Stromal cell of bone marrow (primary cell): Measurements from ENCODE around the gene MEX3D.

Source experiments
- DNase-seq: peaks from one replicate; pipeline ENCODE4 v3.0.0-alpha.2; 2012; ENCODE audit warnings: low read depth

MEX3D gene

DNA sequence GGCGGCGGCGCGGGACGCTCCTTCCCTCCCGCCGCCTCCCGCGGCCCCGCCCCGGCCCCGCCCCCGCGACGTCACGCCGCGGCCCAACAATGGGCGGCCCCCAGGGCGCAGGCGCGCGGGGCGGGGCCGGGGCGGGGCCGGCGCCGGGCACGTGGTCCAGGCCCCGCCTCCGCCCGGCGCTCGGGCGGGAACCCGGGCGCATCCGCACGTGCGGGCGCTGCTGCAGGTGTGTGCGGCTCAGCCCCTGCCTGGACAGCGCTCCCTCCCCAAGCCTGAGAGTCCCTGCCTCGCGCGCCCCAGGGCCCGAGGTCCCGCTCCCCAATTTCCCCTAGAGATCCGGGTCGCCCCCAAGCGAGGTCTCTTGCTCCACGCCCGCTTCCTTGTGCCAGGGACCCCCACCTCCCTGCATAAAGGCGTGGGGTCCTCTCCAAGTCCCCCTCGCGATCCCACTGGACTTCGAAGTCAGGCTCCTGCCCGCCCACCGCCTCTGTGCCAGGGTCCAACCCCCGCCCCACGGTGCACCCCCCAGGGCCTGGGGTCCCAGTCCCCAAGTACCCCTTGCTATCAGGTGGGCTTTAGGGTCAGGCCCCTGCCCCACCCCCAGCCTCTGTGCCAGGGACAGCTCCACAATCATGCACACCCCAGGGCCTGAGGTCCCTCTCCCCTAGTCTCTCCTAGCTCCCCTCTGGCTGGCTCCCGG, at the start of gene MEX3D:
Gene MEX3D (minus strand): TSS at position 6 of the 700 bp plus-strand sequence. CDS start 267 bp downstream, outside the sequence.
- peak; percentile 43 for DNase-seq

DNA sequence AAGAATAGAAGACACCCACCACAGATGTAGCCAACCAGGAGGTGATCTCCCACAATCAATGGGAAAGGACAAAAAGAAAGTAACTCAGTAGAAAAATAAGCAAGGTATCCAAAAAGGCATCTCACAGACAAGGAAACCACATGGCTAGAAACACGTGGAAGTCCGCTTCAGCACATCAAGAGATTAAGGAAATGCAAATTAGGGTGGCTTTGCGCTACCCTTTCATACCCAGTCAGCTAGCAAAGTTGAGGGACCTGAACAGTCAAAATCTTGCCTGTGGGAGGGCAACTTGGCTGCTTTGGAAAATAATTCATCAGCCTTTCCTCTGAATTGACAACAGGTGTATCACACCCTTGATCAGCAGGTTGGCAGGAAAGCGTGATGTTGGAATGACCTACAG, 48.8 kb upstream of the MEX3D start:
- DNase-seq = no peak

DNA sequence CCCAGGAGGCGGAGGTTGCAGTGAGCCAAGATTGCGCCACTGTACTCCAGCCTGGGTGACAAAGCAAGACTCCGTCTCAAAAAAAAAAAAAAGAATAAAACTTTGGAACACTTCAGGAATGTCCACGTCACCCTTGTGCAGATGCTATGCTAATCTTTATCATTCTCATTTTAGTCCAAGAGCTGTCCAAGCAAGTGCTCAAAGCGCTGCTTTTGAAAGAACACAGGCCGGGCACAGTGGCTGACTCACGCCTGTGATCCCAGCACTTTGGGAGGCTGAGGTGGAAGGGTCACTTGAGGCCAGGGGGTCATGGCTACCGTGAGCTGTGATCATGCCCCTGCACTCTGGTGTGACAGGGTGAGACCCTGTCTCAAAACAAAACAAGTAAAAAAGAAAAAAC, 48.3 kb upstream of the MEX3D start:
- no peak for DNase-seq

DNA sequence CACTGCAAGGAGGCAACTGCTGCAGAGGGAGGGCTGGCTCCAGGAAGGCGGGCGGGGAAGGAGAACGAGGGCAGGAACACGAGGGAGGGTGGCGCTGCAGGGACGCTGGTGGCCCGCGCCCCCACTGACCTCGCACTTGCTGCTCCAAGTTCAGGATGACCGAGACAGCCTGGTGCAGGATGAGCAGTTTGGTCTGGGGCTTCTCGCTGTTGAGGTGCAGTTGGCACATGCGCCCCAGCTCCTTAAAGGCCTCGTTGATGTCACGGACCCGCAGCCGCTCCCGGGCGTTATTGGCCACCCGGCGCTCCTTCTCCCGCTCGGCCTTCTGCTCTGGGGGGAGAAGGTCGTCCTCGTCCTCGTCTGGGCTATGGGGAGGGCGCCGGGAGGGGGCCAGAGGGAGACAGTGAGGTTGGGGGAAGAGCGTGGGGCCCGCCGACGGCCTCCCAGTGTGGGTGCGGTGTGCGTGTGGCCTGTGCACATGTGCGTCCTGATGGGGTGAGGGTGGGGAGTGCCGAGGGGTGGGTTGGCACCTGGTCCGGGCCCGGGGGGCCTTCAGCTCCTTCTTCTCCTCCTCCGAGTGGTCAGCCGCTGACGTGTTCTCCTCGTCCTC, 47.1 kb upstream of the MEX3D start:
- DNase-seq = no peak

DNA sequence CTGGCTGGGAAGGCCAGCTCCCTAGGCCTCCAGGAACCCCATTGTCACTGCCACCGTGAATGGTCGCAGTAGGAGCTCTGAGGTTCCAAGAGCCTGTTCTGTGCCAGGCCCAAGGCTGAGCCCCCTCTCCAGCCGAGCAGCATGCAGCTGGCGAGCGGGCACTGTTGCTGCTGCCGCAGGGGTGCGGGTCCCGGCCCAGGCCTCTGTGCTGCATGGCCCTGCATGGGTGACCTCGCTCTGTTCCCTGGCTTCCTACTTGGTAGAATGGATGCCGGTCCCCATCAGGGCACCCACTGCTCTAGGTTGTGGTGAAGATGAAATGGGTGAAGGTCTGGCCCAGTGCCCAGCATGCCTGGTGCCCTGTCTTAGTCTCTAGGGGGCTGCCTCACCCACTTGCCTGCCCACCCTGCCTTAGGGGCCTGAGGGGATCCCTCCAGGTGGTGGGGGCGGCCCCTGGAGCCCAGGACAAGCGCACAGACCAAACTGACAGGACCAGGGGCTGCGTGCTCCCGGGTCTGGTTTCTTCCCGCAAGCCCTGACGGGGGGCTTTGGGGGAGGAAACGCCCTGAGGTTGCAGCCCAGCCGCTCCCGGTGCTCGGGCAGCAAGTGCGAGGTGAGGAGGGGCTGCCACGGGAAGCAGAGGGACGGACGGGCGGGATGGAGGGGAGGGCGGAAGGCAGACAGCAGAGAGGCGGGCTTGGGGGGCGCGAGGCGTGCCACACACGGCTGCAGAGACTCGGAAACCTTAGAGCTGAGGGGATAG, 45.9 kb upstream of the MEX3D start:
- DNase-seq = no peak

DNA sequence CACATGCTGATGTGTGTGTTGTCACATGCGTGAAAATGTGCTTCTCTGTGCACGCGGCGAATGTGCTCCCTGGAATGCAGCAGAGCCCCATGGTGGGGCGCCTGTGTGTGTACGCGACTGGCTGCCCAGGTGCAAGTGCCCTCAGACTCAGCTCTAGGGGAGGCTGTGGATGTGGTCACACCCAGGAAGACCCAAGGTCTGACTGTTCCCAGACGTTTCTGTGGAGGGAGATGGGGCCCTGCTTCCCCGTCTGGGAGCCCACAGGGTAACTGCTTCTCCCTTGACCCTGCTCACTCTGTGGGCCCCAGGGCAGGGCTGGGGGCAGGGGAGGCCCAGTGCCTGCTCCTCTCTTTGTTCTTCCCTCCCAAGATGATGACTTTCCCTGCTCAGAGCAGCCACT, 45.0 kb upstream of the MEX3D start:
- DNase-seq = no peak

DNA sequence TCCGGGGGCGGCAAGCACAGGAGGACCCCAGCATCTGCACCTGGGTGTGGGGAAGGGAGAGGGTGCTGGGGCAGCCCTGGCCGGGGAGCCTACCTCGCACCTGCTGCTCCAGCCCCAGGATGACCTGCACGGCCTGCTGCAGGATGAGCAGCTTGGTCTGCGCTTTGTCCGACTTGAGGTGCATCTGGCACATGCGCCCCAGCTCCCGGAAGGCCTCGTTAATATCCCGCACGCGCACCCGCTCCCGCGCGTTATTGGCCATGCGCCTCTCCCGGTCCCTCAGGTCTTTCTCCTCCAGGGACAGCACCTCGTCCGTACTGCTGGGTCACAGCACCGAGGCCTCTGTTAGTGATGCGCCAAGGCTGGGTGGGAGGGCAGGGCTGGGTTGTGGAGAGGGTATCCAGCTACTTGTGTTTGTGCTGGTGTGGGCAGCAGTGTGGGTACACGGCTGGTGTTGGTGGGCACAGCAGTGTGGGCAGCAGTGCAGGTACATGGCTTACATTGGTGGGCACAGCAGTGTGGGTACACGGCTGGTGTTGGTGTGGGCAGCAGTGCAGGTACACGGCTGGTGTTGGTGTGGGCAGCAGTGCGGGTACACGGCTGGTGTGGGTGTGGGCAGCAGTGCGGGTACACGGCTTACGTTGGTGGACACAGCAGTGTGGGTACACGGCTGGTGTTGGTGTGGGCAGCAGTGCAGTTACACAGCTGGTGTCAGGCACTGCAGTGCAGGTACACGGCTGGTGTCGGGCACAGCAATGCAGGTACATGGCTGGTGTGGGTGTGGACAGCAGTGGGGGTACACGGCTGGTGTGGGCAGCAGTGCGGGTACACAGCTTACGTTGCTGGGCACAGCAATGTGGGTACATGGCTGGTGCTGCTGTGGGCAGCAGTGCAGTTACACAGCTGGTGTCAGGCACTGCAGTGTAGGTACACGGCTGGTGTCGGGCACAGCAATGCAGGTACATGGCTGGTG, 44.3 kb upstream of the MEX3D start:
- DNase-seq = no peak

DNA sequence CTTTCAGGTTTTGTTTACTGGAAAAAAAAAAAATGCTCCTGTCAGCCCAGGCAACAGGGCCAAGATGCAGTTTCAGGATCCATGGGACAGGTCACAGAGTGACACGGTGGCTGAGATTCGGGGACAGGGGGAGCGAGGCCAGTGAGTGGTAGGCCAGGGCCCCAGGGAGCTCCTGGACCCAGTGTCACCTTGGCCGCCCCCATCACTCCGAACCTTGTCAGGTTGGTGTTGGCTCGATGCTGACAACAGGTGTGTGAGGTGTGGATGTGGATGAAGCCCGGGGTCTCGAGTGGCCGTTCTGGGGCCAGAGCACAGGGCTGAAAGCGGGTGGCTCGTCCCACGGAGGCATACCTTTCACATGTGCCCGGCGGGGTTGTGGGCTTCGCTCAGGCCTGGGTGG, 43.2 kb upstream of the MEX3D start:
- DNase-seq = no peak

DNA sequence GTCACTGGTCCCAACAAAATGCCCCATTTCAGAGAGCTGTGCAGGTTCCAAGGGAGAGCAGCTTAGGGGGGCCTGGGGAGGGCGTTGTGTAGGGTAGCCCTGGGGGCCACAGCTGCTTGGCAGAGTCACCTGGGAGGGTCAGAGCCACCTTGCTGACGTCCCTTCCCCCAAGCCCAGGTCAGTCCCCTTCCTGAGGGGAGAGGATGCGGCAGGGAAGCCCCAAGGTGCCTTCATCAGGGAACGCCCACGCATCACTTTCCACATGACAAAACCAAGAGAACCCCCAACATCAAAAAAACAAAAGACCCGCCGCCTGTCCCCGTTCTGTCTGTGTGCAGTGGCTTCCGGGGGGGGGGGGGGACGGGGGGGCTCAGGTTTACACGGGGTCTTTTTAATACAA, 42.5 kb upstream of the MEX3D start:
- no peak for DNase-seq

DNA sequence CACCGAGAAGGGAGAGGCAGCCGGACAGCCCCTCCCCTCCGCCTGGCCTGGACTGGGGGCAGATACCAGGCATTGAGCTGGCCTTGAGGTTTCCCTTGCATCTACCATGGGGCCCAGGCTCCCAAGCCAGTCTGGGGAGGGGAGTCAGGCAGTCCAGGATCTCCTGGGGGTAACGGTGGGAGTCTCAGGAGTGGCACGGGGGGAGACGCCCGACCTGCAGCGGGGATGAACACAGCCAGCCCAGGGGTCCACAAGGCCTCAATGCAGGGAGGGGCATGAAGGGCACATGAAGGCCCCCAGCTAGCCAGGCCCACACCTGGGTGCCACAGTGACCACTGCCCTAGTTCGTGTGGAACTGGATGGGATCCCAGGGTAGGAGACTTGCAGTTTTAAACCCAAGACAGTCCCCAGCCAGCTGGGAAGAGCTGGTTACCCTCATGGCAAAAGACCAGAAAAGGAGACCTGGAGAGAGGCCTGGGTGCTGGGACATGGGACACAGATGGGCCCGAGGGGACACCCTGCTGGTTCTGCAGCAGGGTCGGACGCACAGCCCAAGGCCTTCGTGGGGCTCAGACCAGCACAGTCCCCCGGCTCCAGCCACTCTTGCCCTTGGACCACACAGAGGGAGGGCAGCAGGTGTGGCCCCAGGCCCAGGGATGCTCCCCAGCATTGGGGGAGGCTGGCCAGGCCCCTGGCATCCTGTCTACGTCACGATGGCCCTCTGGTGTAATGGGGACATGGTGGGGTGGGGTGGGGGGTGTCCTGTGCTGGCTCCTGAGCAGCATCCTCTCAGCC, 41.8 kb upstream of the MEX3D start:
- no peak for DNase-seq

DNA sequence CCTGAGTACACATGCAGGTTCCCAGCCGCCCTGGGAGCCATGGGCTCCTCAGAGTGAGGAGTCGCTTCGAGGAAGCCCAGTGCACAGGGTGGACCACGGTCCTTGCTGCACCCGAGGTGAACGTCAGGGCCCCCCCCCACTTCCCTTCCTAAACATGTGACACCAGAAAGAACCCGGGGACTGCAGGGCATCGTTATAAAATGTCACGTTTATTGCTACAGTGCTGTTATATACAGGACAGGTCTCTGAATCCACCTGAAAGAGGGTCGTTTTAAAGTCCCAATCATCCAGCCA, 40.9 kb upstream of the MEX3D start:
- no peak for DNase-seq

DNA sequence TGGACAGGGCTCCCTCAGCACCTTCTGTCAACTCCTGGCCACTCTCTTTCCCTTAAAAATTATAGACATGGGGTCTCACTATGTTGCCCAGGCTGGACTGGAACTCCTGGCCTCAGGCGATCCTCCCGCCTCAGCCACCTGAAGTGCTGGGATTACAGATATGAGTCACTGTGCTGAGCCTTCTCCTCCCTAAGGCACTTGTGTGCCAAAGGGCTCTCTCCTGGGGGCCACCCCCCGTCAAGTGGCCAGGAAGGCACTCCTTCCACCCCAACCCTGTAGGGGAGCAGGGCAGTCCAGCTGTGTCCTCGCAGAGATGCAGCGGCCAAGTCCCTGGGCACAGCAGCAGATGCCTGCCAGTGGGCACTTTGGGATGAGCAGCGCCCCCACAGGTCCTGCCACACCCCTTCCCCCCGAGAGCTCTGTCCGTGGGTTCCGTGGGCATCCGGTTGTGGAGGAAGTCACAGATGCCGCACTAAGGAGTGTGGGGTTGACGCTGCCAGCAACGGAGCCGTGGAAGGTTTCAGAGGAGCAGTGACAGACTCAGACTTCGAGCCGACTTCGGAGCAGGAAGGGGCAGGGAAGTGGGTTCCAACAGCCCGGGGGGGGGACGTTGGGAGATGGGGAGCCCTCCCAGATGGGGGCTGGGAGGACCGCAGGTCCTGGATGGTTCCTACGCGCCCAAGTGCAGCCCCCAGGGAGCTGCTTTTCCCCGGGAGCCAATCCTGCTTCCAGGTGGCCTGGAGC, 40.4 kb upstream of the MEX3D start:
- no peak for DNase-seq

DNA sequence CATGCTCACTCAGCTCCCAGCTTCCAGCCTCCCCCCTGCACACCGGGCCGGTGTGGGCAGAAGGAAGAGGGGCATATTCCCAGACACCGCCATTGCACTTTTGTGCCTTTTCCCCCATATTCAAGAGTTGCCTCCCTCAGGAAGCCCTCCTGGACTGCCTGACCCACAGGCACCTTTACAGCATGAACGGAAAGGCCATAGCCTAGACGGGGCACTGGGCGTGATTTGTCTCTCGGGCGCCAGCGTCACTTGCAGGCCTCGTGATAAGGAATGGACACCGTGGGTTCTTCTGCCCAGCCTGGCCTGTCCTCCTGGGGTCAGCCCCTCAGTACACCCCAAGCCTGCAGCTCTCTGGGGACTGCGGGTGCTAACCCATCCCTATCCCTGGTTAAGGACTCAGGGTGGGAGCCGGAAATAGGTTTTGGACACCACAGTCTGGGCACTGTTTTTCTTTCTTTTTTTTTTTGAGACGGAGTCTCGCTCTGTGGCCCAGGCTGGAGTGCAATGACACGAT, 38.1 kb upstream of the MEX3D start:
- DNase-seq = no peak

DNA sequence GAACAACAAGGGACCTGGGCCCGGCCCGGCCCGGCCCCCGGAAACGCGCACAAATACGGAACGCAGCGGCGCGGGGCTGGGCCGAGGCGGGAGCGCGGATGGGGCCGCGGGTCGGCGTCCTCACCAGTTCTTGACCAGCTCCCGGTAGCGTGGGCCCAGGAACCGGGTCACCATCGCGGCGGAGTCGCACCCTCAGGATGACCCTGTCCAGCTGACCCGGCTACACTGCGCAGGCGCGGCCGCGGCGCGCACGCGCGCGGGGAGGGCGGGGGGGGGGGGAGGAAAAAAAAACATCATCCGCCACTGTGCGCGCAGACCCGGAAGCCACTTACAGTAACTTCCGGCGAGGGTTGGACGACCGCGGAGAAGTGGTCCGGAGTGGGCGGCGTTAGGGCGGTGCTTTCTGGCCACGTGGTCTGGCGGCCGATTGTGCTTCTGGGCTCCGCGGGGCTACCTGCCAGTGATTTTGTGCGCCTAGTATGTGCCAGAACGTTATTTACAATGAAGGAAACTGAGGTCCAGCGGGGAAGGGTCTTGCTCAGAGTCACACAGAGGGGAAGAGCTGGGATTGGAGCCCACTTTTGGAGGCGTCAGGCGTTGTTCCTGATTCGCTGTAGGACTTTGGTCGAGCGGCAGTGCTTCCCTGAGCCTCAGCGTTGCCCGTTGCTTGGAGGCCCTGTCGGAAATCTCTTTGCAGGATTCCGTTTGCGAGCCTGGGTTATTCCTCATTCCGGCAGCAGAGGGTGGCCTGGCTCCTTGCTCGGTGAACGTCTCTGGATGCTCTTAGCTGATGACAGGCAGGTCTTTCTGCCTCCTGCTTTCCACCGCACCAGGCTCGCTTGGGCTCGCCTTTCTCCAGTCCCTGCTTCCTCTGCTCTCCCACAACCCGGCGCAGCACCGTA, 37.4 kb upstream of the MEX3D start, which contains the start of gene UQCR11:
Gene UQCR11 (minus strand): TSS at position 227 of the 902 bp plus-strand sequence. CDS start 53 bp downstream, at position 174.
- peak; percentile 88 for DNase-seq

DNA sequence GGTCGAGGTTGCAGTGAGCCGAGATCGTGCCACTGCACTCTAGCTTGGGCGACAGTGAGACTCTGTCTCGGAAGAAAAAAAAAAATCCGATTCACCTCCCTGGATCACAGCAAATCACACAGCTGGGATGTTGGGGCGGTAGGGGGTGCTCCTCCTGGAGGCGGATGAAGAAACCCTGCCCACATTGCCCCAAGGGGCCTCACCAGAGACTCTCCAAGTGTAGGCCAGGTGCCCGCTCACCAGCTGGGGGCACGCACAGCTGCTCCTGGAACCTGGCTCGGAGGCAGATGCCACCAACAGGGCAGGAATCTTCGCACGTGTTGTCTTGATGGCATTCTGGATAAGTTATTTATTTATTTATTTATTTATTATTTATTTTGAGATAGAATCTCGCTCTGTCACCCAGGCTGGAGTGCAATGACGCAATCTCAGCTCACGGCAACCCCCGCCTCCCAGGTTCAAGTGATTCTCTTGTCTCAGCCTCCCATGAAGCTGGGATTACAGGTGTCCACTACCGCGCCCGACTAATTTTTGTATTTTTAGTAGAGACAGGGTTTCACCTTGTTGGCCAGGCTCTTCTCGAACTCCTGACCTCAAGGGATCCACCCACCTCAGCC, 34.1 kb upstream of the MEX3D start:
- DNase-seq = no peak

DNA sequence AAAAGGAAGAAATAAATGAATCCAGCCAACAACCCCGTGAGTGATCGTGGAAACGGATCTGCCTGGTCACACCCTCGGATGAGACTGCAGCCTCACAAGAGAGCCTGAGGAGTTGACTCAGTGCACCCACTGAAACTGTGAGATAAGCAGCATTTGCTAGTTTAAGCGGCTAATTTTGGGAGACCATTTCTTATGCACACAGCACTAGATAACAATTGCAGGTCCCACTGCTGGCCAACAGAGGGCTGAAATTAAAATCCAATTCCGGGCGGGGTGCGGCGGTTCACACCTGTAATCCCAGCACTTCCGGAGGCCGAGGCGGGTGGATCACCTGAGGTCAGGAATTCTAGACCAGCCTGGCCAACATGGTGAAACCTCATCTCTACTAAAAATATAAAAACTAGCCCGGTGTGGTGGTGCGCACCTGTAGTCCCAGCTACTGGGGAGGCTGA, 33.5 kb upstream of the MEX3D start:
- no peak for DNase-seq

DNA sequence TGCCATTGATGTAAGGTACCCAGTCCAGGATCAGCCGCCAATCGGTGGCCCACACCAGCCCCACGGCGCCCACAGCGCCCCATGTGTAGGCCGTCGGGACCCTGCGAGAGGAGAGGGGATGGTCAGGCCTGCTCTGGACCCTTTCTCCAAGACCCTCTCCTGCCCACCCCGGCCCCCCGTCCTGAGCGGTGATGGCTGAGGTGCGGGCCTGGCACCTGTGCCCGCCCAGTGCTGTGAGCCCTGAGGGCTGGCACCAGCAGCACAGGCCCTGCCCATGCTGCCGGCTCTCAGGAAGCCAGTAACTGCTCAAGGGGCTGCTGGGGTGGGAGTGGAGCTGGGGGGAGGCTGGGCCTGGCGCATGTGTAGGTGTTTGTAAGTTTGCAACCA, 31.3 kb upstream of the MEX3D start:
- no peak for DNase-seq

DNA sequence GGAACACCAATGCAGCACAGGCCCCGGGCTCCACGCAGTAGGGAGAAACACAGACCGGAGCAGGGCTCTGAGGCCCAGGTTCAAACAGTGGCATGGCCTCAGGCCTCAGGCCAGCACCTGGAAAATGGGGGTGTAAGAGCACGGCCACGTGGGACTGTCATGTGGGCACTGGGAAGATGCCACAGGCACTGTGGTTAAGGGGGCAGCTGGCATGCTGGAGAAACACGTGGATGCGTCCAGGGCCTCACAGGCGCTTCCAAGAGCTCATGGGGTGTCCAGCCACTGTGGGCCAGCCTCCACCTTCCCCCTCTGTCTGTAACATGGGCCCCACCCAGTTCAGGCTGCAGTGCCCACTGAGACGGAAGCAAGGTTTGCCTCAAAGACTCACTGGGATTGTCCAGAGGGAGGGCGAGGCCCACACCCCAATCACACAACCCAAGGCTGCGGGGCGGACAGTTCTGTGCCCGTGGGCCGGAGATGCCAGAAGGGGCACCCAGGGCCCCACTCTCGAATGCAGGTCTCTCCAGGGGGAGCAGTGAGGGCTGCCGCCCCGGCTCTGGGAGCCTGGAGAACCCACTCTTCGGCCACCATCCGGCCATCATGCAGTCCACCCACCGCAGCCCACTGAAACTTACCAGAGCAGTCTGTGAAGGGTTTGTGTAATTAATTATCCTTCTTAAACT, 30.8 kb upstream of the MEX3D start:
- DNase-seq = no peak

DNA sequence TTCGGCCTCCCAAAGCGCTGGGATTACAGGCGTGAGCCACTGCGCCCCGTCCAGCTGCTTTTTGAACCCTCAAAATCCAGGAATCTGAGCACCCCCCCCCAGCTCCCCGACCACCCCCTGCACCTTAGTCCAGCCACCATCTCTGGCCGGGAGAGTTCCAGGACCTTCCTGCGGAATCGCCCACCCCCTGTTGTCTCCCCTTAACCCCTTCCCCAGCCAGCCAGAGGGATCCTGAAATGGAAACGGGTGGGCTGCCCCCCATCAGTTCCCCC, 25.3 kb upstream of the MEX3D start:
- DNase-seq = no peak
